ENCODE results near the gene SLC43A2. TPM values are rescaled to one million over a fixed set of nuclear protein-coding genes. Genes with fewer than 3 reads are reported as not detected.

SLC43A2 gene
- total RNA-seq, 6 experiments from 2014 or later = 1.4 to 8.9 (median 5.1) TPM

DNA sequence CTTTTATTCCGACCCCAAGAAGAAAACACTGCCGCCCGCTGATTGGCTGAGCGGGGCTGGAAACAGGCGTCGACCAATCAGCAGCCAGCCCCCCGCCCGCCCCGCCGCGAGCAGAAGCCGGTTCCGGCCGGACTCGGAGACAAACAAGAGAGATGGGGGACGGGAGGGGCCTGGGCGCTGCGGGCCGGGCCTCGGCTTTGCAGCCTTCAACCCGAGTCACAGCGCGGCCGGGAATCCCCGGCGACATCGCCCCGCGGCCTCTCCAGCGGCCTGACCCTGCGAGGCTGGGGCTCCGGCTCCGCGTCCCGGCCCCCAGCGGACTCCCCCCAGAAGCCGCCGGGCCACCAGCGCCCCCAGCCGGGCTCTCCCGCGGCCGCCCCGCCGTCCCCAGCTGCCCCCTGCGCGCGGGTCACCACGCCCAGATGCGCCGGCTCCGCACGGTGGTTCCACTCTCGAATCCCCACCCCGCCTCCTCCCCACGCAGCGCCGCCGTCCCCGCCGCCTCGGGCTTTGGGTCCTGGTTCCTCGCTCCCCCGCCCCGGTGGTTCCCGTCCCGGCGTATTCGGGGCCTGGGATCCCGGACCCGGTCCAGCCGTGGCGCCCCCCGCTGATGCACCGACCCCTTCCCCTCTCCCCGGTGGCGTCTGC, 346 bp upstream of the SLC43A2 start:
- peak overlapping the region; percentile 54 to 63 (median 54) for H3K4me3 ChIP-seq
- H3K4me1 ChIP-seq = peaks cover 0 to 14% (median 0%) of the 10 kb centered on the region in 4 donors
- no peaks in the 10 kb centered on the region for H3K9me3 ChIP-seq
- 0% methylated on average over 30 of the region's 77 CpGs for WGBS (ENCODE audit: insufficient coverage, low coverage, low lambda C conversion rate, missing lambda C conversion rate)
- intact Hi-C loops (cut with DNase I) = no loop called here
- no peak for TF ChIP-seq POLR2A (IDR thresholded peaks at IDR 0.05)
- TF ChIP-seq, protein P1, sequence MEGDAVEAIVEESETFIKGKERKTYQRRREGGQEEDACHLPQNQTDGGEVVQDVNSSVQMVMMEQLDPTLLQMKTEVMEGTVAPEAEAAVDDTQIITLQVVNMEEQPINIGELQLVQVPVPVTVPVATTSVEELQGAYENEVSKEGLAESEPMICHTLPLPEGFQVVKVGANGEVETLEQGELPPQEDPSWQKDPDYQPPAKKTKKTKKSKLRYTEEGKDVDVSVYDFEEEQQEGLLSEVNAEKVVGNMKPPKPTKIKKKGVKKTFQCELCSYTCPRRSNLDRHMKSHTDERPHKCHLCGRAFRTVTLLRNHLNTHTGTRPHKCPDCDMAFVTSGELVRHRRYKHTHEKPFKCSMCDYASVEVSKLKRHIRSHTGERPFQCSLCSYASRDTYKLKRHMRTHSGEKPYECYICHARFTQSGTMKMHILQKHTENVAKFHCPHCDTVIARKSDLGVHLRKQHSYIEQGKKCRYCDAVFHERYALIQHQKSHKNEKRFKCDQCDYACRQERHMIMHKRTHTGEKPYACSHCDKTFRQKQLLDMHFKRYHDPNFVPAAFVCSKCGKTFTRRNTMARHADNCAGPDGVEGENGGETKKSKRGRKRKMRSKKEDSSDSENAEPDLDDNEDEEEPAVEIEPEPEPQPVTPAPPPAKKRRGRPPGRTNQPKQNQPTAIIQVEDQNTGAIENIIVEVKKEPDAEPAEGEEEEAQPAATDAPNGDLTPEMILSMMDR (IDR thresholded peaks at IDR 0.05) = peak; percentile 26 to 43 (median 30)
- H3K36me3 ChIP-seq = no peaks in the 10 kb centered on the region
- H3K27ac ChIP-seq = peak overlapping the region; percentile 56 to 83 (median 77)
- no peaks in the 10 kb centered on the region for H3K27me3 ChIP-seq
- ATAC-seq (peak; percentile 73 to 80 (median 77)), DNase-seq (peak; percentile 88 to 93 (median 92))

DNA sequence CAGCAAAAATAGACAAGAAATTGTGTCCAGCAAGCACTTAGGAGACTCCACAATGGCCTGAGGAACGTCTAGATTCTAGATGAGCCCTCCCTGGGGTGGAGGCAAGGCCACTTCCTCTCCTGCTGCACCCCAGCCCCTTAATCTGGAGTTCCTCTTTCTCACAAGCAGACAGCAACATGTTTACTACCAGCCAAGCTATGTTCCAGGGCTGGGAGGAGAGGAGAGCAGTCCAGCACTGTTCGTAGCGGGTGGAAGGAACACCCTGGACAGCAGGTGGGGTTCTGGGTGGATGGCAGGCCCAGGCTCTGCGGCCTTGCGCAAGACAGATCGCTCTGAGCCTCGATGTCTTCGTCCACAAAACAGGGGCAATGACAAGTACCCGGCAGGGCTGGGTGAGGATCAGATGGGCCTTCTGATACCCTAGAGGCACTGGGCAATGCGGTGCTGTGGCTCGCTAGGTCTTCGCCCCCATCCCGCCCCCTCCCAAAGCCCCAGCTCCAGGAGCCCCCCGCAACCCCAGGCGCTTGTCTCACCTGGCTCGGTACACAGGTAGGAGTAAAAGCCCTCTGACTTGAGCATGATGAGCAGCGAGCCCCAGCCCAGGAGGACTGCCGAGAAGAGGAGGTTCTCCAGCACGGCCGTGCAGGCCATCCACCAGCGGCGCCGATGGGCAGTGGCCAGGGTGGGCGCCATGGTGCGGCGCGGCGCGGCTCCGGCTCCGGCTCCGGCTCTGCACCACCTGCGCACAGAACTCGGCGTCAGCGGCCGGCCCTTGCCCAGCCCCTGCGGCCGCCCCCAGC, 1.3 kb downstream of the SLC43A2 start:
- Histone ChIP-seq H3K4me3 (peak overlapping the region; percentile 54 to 63 (median 54)), H3K9me3 (no peaks in the 10 kb centered on the region), H3K27me3 (no peaks in the 10 kb centered on the region), H3K36me3 (no peaks in the 10 kb centered on the region), H3K27ac (peak overlapping the region; percentile 15 to 83 (median 77)), H3K4me1 (peaks cover 0 to 14% (median 0%) of the 10 kb centered on the region in 4 donors)
- ATAC-seq (peak in 3 of 4 donors; percentile 8 to 27 (median 8)), DNase-seq (peak in 1 of 3 donors; percentile 36)
- 20% methylated on average over 1 of the region's 39 CpGs for WGBS (ENCODE audit: insufficient coverage, low coverage, low lambda C conversion rate, missing lambda C conversion rate)
- peak; percentile 35 for TF ChIP-seq POLR2A (IDR thresholded peaks at IDR 0.05)
- TF ChIP-seq, protein P1 (IDR thresholded peaks at IDR 0.05) = no peak
- intact Hi-C loops (cut with DNase I) = no loop called here

DNA sequence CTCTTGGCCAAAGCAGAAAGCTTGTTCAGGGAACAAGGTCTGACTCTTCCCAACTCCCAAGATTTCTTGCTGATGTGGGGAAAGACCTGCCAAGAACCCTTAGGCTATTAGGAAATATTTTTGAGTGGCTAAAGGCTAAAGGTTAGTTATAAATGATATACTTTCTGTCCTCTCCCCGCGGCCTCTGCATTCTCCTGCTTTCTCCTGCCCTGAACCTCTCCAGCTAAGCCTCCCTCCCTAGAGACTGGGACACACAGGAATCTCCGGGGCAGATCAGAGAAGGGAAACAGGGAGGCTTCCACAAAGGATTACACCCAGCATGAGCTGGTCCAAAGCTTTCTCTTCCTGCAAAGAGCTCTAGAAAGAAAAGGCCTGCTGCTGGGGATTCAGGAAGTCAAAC, 2.3 kb downstream of the SLC43A2 start:
- ATAC-seq = no peak

DNA sequence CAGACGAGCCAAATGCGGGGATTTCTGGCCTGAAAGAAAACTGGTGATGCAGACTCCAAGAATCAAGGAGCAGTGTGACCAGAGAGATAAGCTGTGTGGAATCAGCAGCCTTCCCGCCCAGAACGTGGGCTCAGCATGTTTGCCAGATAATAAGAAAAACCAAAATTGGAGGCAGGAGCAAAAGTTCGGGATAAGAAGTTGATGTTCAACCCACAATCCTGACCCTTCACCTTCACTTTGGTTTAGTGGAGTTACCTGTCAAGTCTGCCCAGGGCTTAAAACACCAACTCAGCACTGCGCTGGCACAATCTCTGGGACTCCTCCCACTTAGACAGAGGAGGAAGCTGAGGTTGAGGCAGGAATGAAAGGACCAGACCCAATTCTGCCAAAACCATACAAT, 3.1 kb downstream of the SLC43A2 start:
- no peak overlapping the region for H3K27ac ChIP-seq
- H3K27me3 ChIP-seq = no peaks in the 10 kb centered on the region
- intact Hi-C loops (cut with DNase I) = no loop called here
- no peak for TF ChIP-seq POLR2A (IDR thresholded peaks at IDR 0.05)
- TF ChIP-seq, protein P1 (IDR thresholded peaks at IDR 0.05) = no peak
- peak in 1 of 3 donors; percentile 23 for DNase-seq
- no peak overlapping the region for H3K4me3 ChIP-seq
- ATAC-seq = no peak
- no peaks in the 10 kb centered on the region for H3K9me3 ChIP-seq
- WGBS (ENCODE audit: insufficient coverage, low coverage, low lambda C conversion rate, missing lambda C conversion rate) = 44% methylated on average over 6 of the region's 6 CpGs
- no peaks in the 10 kb centered on the region for H3K36me3 ChIP-seq
- peaks cover 0 to 14% (median 0%) of the 10 kb centered on the region in 4 donors for H3K4me1 ChIP-seq

More for the DNA sequence above, 2.3 kb downstream of the SLC43A2 start:
- Histone ChIP-seq H3K36me3 (no peaks in the 10 kb centered on the region), H3K27me3 (no peaks in the 10 kb centered on the region), H3K9me3 (no peaks in the 10 kb centered on the region), H3K4me1 (peaks cover 0 to 14% (median 0%) of the 10 kb centered on the region in 4 donors), H3K4me3 (no peak overlapping the region), H3K27ac (peak overlapping the region in 2 of 3 donors; percentile 77 to 83)
- DNase-seq = no peak
- intact Hi-C loops (cut with DNase I) = no loop called here
- 63% methylated on average over 3 of the region's 3 CpGs for whole genome bisulfite sequencing (ENCODE audit: insufficient coverage, low coverage, low lambda C conversion rate, missing lambda C conversion rate)
- TF ChIP-seq, protein P1 (IDR thresholded peaks at IDR 0.05) = no peak
- no peak for TF ChIP-seq POLR2A (IDR thresholded peaks at IDR 0.05)

Data from right lobe of liver (tissue), 6 donors.